SK-MEL-5 (cell line): ENCODE measurements around the gene SLC26A8. TPM values are rescaled to one million over a fixed set of nuclear protein-coding genes. Genes with fewer than 3 reads are reported as not detected.

Source experiments
- total RNA-seq: library from RNA; depleted of rRNA; stranded (reverse); fragments of >200 nt; shearing (Covaris generic); gene quantifications from 2 replicates; pipeline ENCODE4 v1.2.3, GENCODE V29; 2014; rRNA removed

SLC26A8 gene
- total RNA-seq, 1 experiment from 2014 or later = not detected

Other genes starting within 250 kb of the SLC26A8 start
- not detected in 2 replicates for gene CLPSL2, start 248.0 kb downstream of the SLC26A8 start, total RNA-seq
- not detected in 2 replicates for gene CLPSL1, start 243.6 kb downstream of the SLC26A8 start, total RNA-seq
- gene CLPS, start 227.3 kb downstream of the SLC26A8 start, total RNA-seq = not detected in 2 replicates
- gene LHFPL5, start 219.3 kb downstream of the SLC26A8 start, total RNA-seq = not detected in 2 replicates
- 26.6 and 27.3 TPM in 2 replicates for gene SRPK1, start 103.5 kb downstream of the SLC26A8 start, total RNA-seq
- gene MAPK14, start 3.2 kb upstream of the SLC26A8 start, total RNA-seq = 28.2 and 28.7 TPM in 2 replicates
- gene MAPK13, start 105.9 kb upstream of the SLC26A8 start, total RNA-seq = 0.05 TPM in 1 of 2 replicates, not detected in the other
- gene BRPF3, start 172.1 kb upstream of the SLC26A8 start, total RNA-seq = 5.3 and 6.0 TPM in 2 replicates
- not detected in 2 replicates for gene PNPLA1, start 245.4 kb upstream of the SLC26A8 start, total RNA-seq